ENCODE measurements around the gene ELK4. TPM values are rescaled to one million over a fixed set of nuclear protein-coding genes. Genes with fewer than 3 reads are reported as not detected.
A peak's percentile ranks its signal among the peaks of the same experiment; 100 is the strongest.

Gene ELK4
- total RNA-seq, 1 experiment from 2014 or later: 31.2 TPM

GRCh38 chr1:205672970-205673369 lies 41.2 kb upstream of the ELK4 start:
- Histone ChIP-seq H4K5ac (ENCODE audit: insufficient read length, low read depth, low read length) (no peak overlapping the region), H2BK120ac (ENCODE audit: low read depth, low read length, poor library complexity, severe bottlenecking) (no peak overlapping the region), H3K14ac (ENCODE audit: insufficient read depth, low read length) (0 out of 2 replicates have a peak overlapping the region, but pooled peaks have one; percentile 19), H2BK12ac (ENCODE audit: insufficient read length, low read depth, low read length) (no peak overlapping the region), H3K9me3 (ENCODE audit: control insufficient read depth, low read depth, low read length) (no peaks in the 10 kb centered on the region), H2BK15ac (ENCODE audit: low read depth, low read length) (no peak overlapping the region), H3K23ac (ENCODE audit: insufficient read length, low read depth, low read length) (no peak overlapping the region), H3T11ph (ENCODE audit: low read length) (no peak overlapping the region), H3K27ac (ENCODE audit: insufficient read length, low read depth, low read length) (no peak overlapping the region), H3K9ac (ENCODE audit: extremely low read depth, insufficient read length, low read length) (no peak overlapping the region), H3K18ac (ENCODE audit: insufficient read length, low read depth, low read length) (no peak overlapping the region), H2AK5ac (ENCODE audit: insufficient read length, low read length) (no peak overlapping the region), H3K23me2 (ENCODE audit: insufficient read length, low read depth, low read length, poor library complexity, severe bottlenecking) (no peaks in the 10 kb centered on the region), H3K4ac (ENCODE audit: low read depth, low read length) (no peak overlapping the region), H4K91ac (ENCODE audit: insufficient read length, low read depth, low read length) (peak overlapping the region; percentile 4), H3K4me1 (ENCODE audit: insufficient read depth, low read length) (peaks cover 17% of the 10 kb centered on the region; the same call in 1 of the 2 replicates), H3K79me2 (ENCODE audit: insufficient read depth, low read length) (no peaks in the 10 kb centered on the region; the same call in 1 of the 2 replicates), H2BK5ac (ENCODE audit: insufficient read length, low read length) (no peak overlapping the region), H3K27me3 (ENCODE audit: insufficient read depth, low read length) (no peaks in the 10 kb centered on the region), H3K56ac (ENCODE audit: insufficient read length, low read depth, low read length) (no peak overlapping the region), H4K8ac (replicated peaks; ENCODE audit: insufficient read length, low read depth, low read length) (no peak overlapping the region), H2BK20ac (ENCODE audit: low read depth, low read length, poor library complexity, severe bottlenecking) (no peak overlapping the region), H3K4me2 (ENCODE audit: insufficient read depth, insufficient read length, low read length) (no peak overlapping the region), H4K20me1 (ENCODE audit: control insufficient read depth, insufficient read depth, insufficient read length) (no peaks in the 10 kb centered on the region), H3K79me1 (ENCODE audit: insufficient read depth, low read depth, low read length, poor library complexity, severe bottlenecking) (no peaks in the 10 kb centered on the region), H2AFZ (ENCODE audit: low read length) (no peak overlapping the region)
- Mint-ChIP-seq H3K27ac (peak overlapping the region in 2 of 3 experiments; percentile 51 to 95; a peak in 5 of 7 replicates), H3K36me3 (ENCODE audit: insufficient read depth in 1 of 3, low read depth in 3 of 3) (no peaks in the 10 kb centered on the region; a peak in 2 of 7 replicates), H3K4me1 (peaks cover 83 to 84% of the 10 kb centered on the region in 2 experiments), H3K9me3 (no peaks in the 10 kb centered on the region), H3K27me3 (ENCODE audit: low read depth) (no peaks in the 10 kb centered on the region), H3K4me3 (no peak overlapping the region)
- TF ChIP-seq, protein P1, sequence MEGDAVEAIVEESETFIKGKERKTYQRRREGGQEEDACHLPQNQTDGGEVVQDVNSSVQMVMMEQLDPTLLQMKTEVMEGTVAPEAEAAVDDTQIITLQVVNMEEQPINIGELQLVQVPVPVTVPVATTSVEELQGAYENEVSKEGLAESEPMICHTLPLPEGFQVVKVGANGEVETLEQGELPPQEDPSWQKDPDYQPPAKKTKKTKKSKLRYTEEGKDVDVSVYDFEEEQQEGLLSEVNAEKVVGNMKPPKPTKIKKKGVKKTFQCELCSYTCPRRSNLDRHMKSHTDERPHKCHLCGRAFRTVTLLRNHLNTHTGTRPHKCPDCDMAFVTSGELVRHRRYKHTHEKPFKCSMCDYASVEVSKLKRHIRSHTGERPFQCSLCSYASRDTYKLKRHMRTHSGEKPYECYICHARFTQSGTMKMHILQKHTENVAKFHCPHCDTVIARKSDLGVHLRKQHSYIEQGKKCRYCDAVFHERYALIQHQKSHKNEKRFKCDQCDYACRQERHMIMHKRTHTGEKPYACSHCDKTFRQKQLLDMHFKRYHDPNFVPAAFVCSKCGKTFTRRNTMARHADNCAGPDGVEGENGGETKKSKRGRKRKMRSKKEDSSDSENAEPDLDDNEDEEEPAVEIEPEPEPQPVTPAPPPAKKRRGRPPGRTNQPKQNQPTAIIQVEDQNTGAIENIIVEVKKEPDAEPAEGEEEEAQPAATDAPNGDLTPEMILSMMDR (conservative IDR thresholded peaks at IDR 0.05): no peak
- WGBS (ENCODE audit: extremely low coverage, insufficient read length, low lambda C conversion rate): no CpG with 5 or more reads among the region's 4 CpGs
- DNase-seq: no peak
